ENCODE results near the gene TOMM20.
"Not testable (repeated sequence)": the region's sequence is repeated elsewhere in the genome, so short reads cannot be mapped to it uniquely, and the experiment has no call there.

TOMM20 gene

GRCh38 chr1:235074523-235075047 lies 54.1 kb downstream of the TOMM20 start:
- TF ChIP-seq CTCF (conservative IDR thresholded peaks at IDR 0.05; ENCODE audit: low read length) = no peak
- H3K4me3 ChIP-seq (ENCODE audit: low read length) = peak overlapping the region; percentile 35
- DNase-seq (ENCODE audit: low read depth) = peak; percentile 92

GRCh38 chr1:235073968-235074522 lies 54.6 kb downstream of the TOMM20 start:
- no peak for TF ChIP-seq CTCF (conservative IDR thresholded peaks at IDR 0.05; ENCODE audit: low read length)
- no peak for DNase-seq (ENCODE audit: low read depth)
- no peak overlapping the region for H3K4me3 ChIP-seq (ENCODE audit: low read length)

GRCh38 chr1:235073331-235073967 lies 55.2 kb downstream of the TOMM20 start:
- TF ChIP-seq CTCF (conservative IDR thresholded peaks at IDR 0.05; ENCODE audit: low read length) = no peak
- DNase-seq (ENCODE audit: low read depth) = peak; percentile 60
- H3K4me3 ChIP-seq (ENCODE audit: low read length) = no peak overlapping the region

GRCh38 chr1:235072577-235072976 lies 56.1 kb downstream of the TOMM20 start:
- DNase-seq (ENCODE audit: low read depth); H3K4me3 ChIP-seq (ENCODE audit: low read length): not testable (repeated sequence)

- no peak overlapping the region for H3K4me3 ChIP-seq (ENCODE audit: low read length)
- no peak for DNase-seq (ENCODE audit: low read depth)
- TF ChIP-seq CTCF (conservative IDR thresholded peaks at IDR 0.05; ENCODE audit: low read length) = no peak
Measured at GRCh38 chr1:235072096-235072495, 56.5 kb downstream of the TOMM20 start.

GRCh38 chr1:235070819-235071218 lies 57.8 kb downstream of the TOMM20 start:
- H3K4me3 ChIP-seq (ENCODE audit: low read length) = no peak overlapping the region
- DNase-seq (ENCODE audit: low read depth) = no peak
- TF ChIP-seq CTCF (conservative IDR thresholded peaks at IDR 0.05; ENCODE audit: low read length) = no peak

GRCh38 chr1:235069577-235070563 lies 58.8 kb downstream of the TOMM20 start:
- H3K4me3 ChIP-seq (ENCODE audit: low read length) = no peak overlapping the region
- no peak for TF ChIP-seq CTCF (conservative IDR thresholded peaks at IDR 0.05; ENCODE audit: low read length)
- DNase-seq (ENCODE audit: low read depth) = peak; percentile 96

Data from AG10803 (cell line).